Bronchial epithelial cell (primary cell): Measurements from ENCODE around the gene ITIH1. TPM values are rescaled to one million over a fixed set of nuclear protein-coding genes. Genes with fewer than 3 reads are reported as not detected.

Experiments
- DNase-seq: peaks from one replicate; pipeline ENCODE4 v3.0.0-alpha.2; 2010; ENCODE audit warnings: low read depth
- FAIRE-seq: peaks from 2 replicates; lab custom pipeline; 2011; peaks lifted over from hg19 to GRCh38; lab: Jason Lieb, UNC
- H3K27me3 ChIP-seq: 2 replicates; pipeline ENCODE4 v1.5.1; 2011; ENCODE audit warnings: low read length; ENCODE audit not compliant: control insufficient read depth, insufficient read depth
- H3K36me3 ChIP-seq: 2 replicates; pipeline ENCODE4 v1.5.1; 2011; ENCODE audit warnings: low read length; ENCODE audit not compliant: control insufficient read depth, insufficient read depth
- H3K4me3 ChIP-seq: 2 replicates; pipeline ENCODE4 v1.5.1; 2011; ENCODE audit warnings: mild to moderate bottlenecking, low read depth, low read length, control low read depth
- total RNA-seq: library from RNA; depleted of rRNA; stranded (reverse); fragments of >200 nt; gene quantifications from 2 replicates; pipeline ENCODE4 v1.2.1, GENCODE V29; 2014
- TF ChIP-seq, protein P1 (sequence below): IDR thresholded peaks from 2 replicates; pipeline ENCODE4 v1.5.1; 2011; ENCODE audit warnings: mild to moderate bottlenecking, moderate library complexity, low read length, control low read depth, inconsistent platforms; ENCODE audit not compliant: insufficient read depth, severe bottlenecking

ITIH1 gene
- total RNA-seq, 1 donor from 2014 or later: not detected

DNA sequence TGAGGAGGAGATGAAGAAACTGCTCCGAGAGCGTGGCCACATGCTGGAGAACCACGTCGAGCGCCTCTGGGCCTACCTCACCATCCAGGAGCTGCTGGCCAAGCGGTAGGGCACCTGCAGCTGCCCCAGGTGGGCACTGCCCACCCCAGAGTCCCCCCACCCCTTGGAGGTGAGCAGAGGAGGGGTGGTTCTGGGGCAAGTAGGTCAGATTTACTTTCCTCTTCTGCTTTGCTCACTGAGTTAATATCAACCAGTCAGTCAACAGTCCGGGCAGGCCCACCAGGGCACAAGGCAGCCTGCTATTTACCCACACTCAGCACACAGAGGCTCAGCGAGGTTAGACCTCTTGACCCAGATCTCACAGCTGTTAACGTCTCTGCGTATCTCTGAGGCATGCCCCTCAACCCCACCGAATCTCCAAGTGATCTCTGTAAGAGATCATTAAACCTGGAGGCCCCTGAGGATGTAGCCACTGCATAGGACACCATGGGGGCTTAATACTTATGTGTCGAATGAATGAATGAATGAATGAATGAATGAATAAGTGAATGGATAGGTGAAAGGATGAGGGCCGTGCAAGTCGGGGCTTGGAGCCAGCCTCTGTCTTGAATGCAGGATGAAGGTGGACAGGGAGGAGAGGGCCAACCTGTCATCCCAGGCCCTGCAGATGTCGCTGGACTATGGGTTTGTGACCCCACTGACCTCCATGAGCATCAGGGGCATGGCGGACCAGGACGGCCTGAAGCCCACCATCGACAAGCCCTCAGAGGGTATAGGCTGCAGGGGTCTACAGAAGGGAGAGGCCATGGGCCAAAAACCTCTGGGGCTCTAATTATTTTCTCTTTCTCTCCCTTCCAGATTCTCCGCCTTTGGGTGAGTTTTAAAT, 9.2 kb downstream of the ITIH1 start:
- peaks cover 10% of the 10 kb centered on the region for H3K27me3 ChIP-seq
- TF ChIP-seq, protein P1, sequence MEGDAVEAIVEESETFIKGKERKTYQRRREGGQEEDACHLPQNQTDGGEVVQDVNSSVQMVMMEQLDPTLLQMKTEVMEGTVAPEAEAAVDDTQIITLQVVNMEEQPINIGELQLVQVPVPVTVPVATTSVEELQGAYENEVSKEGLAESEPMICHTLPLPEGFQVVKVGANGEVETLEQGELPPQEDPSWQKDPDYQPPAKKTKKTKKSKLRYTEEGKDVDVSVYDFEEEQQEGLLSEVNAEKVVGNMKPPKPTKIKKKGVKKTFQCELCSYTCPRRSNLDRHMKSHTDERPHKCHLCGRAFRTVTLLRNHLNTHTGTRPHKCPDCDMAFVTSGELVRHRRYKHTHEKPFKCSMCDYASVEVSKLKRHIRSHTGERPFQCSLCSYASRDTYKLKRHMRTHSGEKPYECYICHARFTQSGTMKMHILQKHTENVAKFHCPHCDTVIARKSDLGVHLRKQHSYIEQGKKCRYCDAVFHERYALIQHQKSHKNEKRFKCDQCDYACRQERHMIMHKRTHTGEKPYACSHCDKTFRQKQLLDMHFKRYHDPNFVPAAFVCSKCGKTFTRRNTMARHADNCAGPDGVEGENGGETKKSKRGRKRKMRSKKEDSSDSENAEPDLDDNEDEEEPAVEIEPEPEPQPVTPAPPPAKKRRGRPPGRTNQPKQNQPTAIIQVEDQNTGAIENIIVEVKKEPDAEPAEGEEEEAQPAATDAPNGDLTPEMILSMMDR: no peak
- DNase-seq (no peak), FAIRE-seq (peak; percentile 23)
- no peak overlapping the region for H3K4me3 ChIP-seq
- H3K36me3 ChIP-seq: no peaks in the 10 kb centered on the region

DNA sequence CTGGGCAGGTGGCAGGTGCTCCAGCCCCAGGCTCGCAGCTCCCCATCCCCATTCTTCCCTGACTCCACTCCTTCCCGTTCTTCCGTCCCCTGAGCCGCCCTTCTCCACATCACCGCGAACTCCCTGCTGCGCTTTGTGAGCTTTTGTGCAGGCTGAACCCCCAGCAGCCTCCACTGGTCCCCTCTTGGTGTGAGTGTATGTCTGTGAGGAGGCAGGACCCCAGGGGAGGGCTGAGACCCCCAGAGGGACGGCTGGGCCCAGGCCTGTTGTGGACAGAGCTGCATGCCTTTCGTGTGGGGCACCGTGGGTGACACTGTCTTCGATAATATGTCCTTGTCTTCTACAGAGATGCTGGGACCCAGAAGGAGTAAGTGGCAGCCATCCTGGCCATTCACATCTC, 9.8 kb downstream of the ITIH1 start:
- Histone ChIP-seq H3K27me3 (peaks cover 8% of the 10 kb centered on the region), H3K36me3 (no peaks in the 10 kb centered on the region), H3K4me3 (no peak overlapping the region)
- DNase-seq: no peak
- TF ChIP-seq, protein P1: no peak
- no peak for FAIRE-seq

DNA sequence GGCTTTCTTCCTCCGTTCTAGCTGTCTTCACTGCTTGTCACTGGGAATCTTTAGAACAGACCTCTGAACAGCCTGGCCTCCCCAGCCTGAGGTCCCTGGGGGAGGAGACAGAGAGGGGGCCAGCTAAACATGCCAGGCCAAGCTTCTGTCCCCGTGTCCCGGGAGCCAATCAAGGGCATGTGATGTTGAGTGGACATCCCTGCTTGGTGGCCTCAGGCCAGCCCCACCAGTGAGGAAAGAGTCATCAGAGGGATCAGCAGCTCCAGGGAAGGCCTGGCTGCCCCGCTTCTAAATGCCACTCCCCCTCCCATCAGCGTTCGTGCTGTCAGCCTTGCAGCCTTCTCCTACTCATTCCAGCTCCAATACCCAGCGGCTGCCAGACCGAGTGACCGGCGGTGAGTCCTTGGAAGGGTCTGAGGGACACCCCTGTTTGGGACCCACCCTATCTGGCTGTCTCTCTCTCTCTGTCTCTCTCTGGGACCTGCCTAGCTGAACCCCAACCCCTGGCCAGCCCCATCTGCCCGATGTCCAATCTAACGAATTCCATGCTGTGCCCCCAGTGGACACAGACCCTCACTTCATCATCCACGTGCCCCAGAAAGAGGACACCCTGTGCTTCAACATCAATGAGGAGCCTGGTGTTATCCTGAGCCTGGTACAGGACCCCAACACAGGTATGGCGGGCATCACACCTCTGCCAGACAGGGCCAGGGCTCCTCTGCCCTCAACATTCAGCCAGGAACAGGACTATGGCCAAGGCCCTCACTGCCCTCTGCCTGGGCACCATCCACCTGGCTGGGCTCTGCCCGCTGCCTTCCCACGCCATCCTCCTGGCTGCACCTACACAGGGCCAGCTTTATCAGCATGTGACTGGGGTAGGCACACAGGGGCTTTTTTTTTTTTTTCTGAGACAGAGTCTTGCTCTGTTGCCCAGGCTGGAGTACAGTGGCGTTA, 10.6 kb downstream of the ITIH1 start:
- DNase-seq: no peak

DNA sequence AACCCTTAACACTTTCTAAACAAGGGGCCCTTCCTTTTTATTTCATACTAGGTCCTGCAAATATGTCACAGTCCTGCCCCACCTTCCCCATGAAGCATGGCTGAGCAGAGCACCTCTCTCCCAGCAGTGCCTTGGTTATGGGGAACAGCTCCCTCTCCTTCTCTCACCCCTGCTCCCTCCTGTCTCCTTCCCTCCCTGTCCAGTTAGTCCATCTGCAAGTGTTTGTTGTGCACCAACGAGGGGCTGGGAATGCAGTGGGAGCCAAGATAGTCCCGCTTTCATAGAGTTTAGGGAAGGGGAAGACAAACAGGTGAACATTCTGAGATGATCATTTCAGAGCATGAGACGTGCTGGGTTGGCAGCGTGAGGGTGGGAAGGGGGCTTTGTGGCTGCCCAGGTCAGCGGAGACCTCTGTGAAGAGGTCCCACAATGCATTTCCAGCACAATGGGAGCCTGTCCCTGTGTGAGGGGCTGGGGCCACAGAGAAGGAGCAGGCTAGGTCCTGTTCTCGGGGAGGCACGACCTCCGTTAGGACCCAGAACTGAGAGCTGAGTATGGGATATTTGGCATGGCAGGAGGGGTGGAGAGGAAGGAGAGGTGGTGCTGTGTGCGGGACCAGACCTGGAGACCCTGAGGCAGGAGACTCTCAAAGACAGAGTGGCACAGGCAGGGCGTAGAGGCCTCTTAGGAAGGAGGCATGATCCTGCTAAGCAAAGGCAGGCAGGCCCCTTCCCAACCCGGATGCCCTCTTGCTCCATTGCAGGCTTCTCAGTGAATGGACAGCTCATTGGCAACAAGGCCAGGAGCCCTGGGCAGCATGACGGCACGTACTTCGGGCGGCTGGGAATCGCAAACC, 11.7 kb downstream of the ITIH1 start:
- DNase-seq (no peak), FAIRE-seq (no peak)
- H3K27me3 ChIP-seq: peaks cover 5% of the 10 kb centered on the region
- no peak overlapping the region for H3K4me3 ChIP-seq
- no peaks in the 10 kb centered on the region for H3K36me3 ChIP-seq
- TF ChIP-seq, protein P1: no peak

More for the DNA sequence above, 10.6 kb downstream of the ITIH1 start:
- TF ChIP-seq, protein P1: no peak
- no peak for FAIRE-seq
- Histone ChIP-seq H3K36me3 (no peaks in the 10 kb centered on the region), H3K27me3 (peaks cover 8% of the 10 kb centered on the region), H3K4me3 (no peak overlapping the region)

DNA sequence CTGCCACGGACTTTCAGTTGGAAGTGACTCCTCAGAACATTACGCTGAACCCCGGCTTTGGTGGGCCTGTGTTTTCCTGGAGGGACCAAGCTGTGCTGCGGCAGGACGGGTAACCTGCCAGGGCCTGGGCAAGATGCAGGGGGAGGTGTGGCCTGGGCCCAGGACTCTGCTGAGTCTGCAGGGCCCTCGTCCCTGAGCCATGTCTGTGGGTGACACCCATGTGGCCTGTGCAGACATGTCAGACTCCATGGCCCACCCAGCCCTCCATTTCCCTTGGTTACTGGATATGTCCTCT, 12.3 kb downstream of the ITIH1 start:
- no peak for FAIRE-seq
- no peak overlapping the region for H3K4me3 ChIP-seq
- H3K36me3 ChIP-seq: no peaks in the 10 kb centered on the region

More for the DNA sequence above, 12.3 kb downstream of the ITIH1 start:
- TF ChIP-seq, protein P1: no peak
- H3K27me3 ChIP-seq: peaks cover 5% of the 10 kb centered on the region
- no peak for DNase-seq
